UCSD-AML1 (cell line): ENCODE measurements around the gene RANGRF.

Experiments used
- DNase-seq: peaks from one replicate; lab custom pipeline; 2025; ENCODE audit not compliant: unreplicated experiment; lab: John Stamatoyannopoulos, UW

RANGRF gene

DNA sequence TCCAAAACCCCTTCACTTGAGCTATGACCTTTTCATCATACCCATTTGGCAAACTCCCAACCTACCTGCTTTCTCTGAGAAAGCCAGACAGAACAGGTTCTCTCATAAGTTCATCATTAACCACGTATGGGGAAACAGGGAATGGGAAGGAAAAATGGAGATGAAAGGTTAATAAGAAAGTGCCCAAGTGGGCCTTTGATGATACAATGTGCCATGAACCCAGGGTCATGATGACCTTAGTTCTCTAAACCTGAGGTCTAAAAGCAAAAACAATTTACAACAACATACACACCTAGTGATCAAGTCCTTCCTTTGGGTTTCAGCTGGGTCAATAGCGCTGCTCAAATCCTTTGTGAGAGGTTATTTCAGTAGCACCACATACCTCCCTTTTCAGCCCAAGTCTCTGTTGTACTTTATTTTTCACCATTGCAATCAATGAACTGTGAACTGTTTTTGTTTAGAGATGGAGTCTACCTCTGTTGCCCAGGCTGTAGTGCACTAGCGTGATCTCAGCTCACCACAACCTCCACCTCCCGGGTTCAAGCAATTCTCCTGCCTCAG is 14.5 kb upstream of the RANGRF start:
- no peak for DNase-seq

- DNase-seq: no peak
Observed at GRCh38 chr17:8274816-8275215, 13.7 kb upstream of the RANGRF start.

- DNase-seq: no peak
Observed at GRCh38 chr17:8275421-8276290, 12.8 kb upstream of the RANGRF start.

DNA sequence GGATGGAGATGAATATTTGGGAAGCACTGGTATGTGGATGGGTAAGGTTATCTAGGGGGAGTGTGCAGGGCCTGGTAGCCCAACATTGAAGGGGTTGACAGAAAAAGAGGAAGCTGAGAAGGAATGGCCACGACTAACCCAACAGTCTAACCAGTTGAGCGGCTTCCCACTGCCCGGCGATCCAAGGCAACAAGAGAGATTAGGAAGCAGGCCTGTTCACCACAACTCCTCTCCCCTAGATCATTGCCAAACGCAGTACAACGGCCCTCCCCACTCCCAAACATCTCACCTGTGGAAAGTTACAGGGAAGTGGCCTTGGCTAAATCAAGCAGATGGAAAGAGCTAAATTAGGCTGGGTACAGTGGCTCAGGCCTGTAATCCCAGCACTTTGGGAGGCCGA is 11.2 kb upstream of the RANGRF start:
- DNase-seq: no peak

DNA sequence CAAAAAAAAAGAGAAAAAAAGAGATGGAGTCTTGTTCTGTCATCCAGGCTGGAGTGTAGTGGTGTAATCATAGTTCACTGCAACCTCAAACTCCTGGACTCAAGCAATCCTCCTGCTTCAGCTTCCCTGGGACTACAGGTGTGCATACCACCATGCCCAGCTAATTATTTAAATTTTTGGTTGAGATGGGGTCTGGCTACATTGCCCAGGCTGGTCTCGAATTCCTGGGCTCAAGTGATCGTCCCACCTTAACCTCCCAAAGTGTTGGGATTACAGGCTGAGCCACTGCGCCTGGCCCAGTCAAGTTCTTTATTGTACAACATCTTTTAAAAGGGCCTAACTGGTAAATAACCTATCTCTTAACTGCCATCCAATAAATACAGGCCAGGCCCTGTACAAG is 6.1 kb upstream of the RANGRF start:
- DNase-seq: no peak

DNA sequence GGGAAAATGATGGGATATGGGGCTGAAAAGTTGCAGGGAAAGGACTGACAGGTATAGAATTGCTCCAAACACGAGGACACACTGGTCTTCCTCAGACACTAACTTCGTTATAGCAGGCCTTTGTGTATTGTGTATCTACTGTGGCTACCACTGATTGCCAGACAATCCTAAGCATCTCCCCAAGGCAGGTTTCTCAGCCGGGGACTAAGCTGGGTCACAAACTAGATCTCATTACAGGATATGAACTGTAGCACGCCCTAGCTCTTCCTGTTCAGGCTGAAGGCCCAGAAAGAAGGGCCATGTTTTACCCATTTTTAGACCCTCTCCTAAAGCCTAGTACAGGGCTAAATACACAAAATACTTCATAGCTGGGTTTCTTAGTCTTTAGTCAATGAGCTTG is 5.1 kb upstream of the RANGRF start:
- DNase-seq: no peak

GRCh38 chr17:8284126-8284525 is 4.3 kb upstream of the RANGRF start:
- DNase-seq: no peak

DNA sequence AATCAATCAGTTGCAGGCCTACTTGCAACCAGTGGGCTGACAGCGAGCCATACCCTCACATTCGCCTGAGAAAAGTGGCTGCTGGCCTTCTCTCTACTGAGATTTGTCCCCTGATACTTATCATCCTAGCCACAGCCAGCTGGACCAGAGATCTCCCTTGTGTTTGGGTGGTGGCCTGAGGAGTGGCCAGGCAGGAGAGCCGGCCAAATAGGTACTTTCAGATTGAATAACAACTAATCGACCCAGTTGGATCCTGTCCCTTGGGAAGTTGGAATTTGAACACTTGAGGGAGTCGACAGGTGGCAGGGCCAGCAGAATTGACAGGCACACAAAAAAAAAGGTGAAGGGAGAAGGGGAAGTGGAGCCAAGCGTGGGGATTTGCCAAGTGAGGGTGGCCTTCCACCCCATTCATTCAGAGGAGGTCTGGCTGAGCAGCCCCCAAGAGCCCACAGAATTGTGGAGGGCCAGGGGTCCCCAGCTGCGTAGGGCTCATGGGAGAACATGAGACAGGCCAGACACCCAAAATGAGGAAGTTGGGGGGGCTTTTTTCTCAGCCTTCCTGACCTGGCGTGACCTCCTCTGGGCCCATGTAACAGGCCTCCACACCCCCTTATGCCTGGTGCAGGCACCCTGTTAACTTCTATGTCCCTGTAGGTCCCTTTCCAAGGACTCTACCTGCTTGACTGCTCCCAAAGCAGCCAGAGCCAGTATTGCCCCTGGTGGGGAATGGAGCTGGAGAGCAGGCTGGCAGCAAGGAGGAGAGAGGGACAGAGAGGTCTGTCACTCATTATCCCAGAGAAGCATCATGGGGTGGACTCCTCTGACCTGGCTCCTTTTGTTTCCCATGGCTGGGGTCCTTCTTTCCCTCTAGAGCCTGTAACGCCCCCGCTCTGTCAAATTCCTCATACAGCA is 2.9 kb upstream of the RANGRF start:
- no peak for DNase-seq

DNA sequence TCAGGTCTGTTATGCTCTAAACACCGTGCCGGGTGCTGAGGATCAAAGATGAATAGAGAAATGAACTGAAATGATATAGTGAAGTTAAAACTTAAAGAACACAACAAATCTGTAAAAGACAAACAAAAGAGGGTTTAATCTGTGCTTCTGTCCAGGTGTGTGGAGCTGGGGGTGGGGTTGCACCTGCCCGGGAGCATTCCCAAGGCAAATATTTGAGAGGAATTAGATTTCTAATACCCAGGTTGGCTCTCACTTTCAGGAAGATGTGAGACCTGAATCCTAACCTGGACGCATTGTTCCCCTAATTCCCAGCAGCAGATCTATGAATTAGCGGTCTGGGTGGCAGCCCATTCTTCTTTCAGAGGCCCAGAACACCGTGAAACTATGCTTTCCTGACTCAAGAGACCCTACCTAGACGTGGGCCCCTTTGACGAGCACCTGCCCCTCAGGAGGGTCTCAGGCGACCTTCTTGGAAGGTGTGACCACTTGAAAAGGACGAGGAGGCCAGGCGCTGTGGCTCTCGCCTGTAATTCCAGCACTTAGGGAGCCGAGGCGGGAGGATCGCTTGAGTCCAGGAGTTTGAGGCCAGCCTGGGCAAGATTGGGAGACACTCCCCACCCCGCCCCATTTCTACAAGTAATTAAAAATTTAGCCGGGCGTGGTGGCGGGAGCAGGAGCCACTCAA is 677 bp upstream of the RANGRF start:
- DNase-seq: no peak

GRCh38 chr17:8289103-8289397 is 580 bp downstream of the RANGRF start:
- DNase-seq: no peak

GRCh38 chr17:8290043-8290442 is 1.6 kb downstream of the RANGRF start:
- no peak for DNase-seq

DNA sequence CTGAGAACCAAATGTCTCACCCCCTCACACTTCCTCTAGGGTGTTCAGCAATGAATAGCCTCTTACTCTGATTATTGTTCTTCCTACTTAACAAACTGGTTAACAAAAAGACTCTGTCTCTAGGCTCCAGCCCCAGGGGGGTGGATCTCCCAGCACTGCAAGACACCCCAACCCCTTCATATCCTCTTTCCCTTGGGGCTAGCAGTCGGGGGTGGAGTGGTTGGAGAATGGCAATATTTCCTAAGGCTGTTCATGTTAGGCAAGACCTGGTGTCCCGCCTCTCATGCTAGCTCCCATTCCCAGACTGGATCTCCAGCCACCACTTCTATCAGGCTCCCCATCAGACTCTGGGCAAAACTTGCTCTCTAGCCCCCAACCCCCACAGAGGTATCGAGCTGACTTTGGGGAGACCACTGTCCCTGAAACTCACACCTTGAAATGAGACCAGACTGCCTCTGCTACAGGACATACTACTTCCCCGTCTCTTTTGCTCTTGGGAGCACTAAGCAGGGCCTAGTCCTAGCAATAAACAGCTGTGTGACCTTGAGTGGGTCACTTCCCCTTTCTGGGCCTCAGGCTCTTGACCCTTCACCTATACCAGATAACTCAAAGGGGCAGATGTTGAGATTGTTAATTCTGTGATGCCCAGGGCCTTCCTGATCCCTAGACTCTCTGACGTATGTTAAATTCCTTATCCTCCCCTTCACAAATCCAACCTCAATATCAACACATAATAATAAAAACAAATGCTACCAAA is 4.3 kb downstream of the RANGRF start:
- DNase-seq: no peak

- DNase-seq: no peak
Observed at GRCh38 chr17:8294361-8294760, 5.9 kb downstream of the RANGRF start.

DNA sequence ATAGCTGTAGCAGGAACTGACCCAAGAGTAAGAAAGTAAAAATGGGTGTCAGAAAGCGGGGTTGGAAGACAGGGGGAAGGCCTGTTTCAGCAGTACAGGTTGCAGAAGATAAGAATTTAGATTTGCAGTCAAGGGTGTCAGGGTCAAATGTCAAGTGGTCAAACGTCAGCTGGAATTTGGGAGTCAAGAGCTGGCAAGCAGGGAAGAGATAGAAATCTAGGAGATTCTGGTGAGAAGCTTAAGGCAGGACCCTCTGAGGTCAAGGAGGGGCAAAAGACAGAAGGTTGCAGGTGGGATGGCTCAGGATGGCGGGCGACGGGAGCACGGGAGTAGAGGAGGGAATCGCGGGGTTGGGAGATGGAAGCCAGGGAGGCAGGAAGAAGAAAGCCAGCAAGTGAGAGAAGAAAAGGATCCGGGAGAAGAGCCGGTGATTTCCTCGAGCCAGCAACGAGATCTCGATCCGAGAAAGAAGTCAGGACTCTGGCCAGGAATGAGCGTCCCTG is 6.4 kb downstream of the RANGRF start:
- DNase-seq: no peak

GRCh38 chr17:8300226-8300625 is 11.8 kb downstream of the RANGRF start:
- DNase-seq: no peak

- peak; percentile 48 for DNase-seq
Observed at GRCh38 chr17:8300627-8301242, 12.3 kb downstream of the RANGRF start.

- DNase-seq: no peak
Observed at GRCh38 chr17:8310601-8311123, 22.2 kb downstream of the RANGRF start.

GRCh38 chr17:8311131-8311790 is 22.8 kb downstream of the RANGRF start:
- DNase-seq: no peak

- DNase-seq: no peak
Observed at GRCh38 chr17:8312251-8312650, 23.8 kb downstream of the RANGRF start.
